ENCODE measurements around the gene SCNN1B.

GRCh38 chr16:23355106-23355670 is 53.1 kb downstream of the SCNN1B start:
- no peak for TF ChIP-seq POLR2A (IDR thresholded peaks at IDR 0.05)
- TF ChIP-seq, protein P1, sequence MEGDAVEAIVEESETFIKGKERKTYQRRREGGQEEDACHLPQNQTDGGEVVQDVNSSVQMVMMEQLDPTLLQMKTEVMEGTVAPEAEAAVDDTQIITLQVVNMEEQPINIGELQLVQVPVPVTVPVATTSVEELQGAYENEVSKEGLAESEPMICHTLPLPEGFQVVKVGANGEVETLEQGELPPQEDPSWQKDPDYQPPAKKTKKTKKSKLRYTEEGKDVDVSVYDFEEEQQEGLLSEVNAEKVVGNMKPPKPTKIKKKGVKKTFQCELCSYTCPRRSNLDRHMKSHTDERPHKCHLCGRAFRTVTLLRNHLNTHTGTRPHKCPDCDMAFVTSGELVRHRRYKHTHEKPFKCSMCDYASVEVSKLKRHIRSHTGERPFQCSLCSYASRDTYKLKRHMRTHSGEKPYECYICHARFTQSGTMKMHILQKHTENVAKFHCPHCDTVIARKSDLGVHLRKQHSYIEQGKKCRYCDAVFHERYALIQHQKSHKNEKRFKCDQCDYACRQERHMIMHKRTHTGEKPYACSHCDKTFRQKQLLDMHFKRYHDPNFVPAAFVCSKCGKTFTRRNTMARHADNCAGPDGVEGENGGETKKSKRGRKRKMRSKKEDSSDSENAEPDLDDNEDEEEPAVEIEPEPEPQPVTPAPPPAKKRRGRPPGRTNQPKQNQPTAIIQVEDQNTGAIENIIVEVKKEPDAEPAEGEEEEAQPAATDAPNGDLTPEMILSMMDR (IDR thresholded peaks at IDR 0.05), result no peak
- TF ChIP-seq POLR2AphosphoS5 (IDR thresholded peaks at IDR 0.05), result no peak

Data from gastroesophageal sphincter (tissue), 3 donors.